SK-N-SH treated with all-trans-retinoic acid at 6 μM for 48 hours (cell line): ENCODE measurements around the gene LRIF1.

Experiments
- ARNTL ChIP-seq: fragments of 450-650 bp; formaldehyde crosslinking; IDR thresholded peaks from 2 replicates; pipeline ENCODE4 v1.5.0; 2020; ENCODE audit warnings: low read depth, mild to moderate bottlenecking, moderate library complexity, borderline replicate concordance
- PPARA ChIP-seq: fragments of 250-450 bp; sonication (Bioruptor Pico); IDR thresholded peaks from 2 replicates; pipeline ENCODE4 v1.5.0; 2020; ENCODE audit warnings: mild to moderate bottlenecking, borderline replicate concordance
- RARB ChIP-seq: fragments of 250-450 bp; sonication (Bioruptor Pico); IDR thresholded peaks from 2 replicates; pipeline ENCODE4 v1.8.0; 2021; ENCODE audit warnings: mild to moderate bottlenecking, moderate library complexity
- ZNF565 ChIP-seq: fragments of 450-650 bp; formaldehyde crosslinking; conservative IDR thresholded peaks from 2 replicates; pipeline ENCODE4 v1.5.0; 2020; ENCODE audit warnings: low read depth, mild to moderate bottlenecking, moderate library complexity

DNA sequence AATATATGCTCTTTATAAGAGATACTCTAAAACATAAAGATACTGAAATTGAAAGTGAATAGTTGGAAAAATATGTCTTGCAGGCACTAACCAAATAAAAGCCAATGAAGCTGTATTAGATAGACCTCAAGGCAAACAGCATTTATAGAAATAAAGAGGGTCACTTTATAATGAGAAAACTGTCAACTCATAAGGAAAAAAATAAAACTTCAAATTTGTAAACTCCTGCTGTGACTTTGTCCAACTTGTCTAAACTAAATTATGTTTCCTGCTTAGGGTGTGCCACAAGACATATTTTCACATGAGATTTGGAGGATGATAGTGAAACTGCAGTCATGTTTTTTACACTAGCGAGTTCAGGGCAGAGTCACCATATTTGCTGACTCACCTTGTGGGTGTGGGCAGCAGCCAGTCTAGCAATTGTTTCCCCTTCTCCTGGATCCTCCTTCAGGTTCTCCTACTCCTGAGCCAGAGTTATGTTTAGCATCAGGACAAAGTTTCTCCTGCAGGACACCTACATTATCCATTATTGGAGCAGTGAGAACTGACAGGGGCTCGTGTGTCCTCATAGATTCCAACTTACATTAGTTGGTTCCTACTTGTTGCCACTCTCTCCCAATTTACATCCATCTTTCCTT lies 46.9 kb downstream of the LRIF1 start:
- no peak for TF ChIP-seq PPARA (CRISPR knock-in tag)
- TF ChIP-seq ARNTL (CRISPR knock-in tag): no peak
- no peak for TF ChIP-seq RARB (CRISPR knock-in tag)
- TF ChIP-seq ZNF565: no peak
